NCI-H2227 (cell line): ENCODE measurements around the gene CLCN7.

Experiments used
- DNase-seq: peaks from one replicate; lab custom pipeline; 2025; ENCODE audit not compliant: unreplicated experiment; lab: John Stamatoyannopoulos, UW

CLCN7 gene

DNA sequence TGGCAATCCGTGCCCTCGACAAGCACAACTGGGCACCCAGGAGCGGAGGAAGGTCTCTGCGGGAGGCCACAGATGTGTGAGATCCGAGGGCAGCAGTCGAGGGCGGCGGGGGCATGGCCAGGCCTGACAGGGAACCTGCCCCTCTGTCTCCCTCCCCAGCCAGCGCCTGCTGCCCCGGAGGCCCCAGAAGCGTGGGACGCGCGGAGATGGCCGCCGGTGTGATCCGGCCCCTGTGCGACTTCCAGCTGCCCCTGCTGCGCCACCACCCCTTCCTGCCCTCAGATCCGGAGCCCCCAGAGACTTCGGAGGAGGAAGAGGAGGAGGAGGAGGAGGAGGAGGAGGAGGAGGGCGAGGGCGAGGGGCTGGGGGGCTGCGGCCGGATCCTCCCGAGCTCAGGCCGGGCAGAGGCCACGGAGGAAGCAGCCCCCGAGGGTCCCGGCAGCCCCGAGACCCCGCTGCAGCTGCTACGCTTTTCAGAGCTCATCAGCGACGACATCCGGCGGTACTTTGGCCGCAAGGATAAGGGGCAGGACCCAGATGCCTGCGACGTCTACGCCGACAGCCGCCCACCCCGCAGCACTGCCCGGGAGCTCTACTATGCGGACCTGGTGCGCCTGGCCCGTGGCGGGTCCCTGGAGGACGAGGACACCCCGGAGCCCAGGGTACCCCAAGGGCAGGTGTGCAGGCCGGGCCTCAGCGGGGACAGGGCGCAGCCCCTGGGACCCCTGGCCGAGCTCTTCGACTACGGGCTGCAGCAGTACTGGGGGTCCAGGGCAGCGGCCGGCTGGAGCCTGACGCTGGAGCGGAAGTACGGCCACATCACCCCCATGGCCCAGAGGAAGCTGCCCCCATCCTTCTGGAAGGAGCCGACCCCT is 42.2 kb downstream of the CLCN7 start:
- DNase-seq: no peak

DNA sequence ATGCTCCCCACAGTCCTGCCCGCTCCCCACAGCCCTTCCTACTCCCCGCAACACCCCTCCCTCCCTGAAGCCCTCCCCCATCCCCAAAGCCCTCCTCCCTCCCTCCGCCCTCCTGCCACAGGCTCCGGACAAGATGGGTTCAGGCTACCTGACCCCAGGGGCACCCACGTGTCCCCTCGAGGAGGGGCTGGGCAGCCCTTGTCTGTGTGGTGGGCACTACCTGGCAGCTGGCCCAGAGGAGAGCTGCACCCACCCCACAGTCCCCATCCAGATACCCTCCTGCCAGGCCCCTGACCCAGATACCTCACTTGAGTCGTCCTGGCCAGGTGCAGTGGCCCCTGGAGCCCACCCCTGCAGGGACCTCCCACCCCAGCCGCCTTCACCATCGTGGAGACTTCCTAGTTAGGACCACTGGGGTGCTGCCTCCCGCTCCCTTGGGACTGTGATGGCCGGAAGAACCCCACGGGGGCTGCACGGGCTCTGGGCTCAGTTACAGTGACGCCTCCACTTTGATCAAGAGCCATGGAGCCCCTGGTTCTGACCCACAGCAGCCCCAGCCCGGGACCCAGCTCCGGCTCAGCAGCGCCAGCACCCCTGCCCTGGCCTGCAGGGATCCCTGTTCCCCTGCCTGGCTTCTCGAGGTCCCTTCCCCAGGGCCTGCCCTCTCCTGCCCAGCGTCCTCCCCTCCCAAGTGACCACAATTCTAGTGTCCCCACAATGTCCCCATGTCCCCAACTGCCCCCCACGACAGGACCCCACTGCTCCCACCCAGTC is 43.1 kb downstream of the CLCN7 start:
- no peak for DNase-seq

DNA sequence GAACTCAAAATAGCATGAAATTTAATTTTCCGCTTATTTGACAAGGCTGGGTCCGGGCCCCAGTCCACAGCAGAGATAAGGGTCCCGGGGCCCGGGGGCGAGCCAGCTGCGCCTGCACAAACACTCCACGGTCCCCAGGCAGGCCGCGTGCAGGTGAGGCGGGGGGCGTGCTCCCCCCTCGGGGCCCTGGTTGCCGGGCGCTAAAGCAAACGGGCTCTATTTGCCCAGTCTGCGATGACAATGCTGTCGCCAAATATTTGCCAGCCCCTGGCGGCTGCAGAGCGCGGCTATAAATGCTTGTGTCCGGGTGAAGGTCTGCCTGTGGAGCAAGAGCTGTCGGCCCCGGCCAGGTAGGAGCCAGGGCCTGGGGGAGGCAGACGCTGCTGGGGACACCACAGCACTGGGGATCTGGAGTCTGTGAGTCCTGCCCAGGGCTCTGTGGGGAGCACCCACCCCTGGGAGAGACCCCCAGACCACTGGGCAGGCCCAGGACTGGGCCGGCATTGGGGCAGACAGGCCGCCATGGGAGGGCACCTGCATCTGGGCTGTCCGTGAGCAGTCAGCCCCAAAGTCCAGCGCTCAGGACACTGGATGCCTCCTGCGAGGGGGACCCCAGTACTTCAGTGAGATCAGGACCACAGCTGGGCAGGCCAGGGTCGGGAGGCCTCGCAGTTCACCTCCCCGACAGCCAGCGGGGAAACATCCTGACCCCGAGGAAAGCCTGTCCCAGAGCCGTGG is 43.9 kb downstream of the CLCN7 start, which contains the start of gene PERCC1:
TSS of gene PERCC1 (plus strand) at position 320 of the 738 bp plus-strand sequence. CDS start 1,516 bp downstream, outside the sequence.
- DNase-seq: peak; percentile 45

DNA sequence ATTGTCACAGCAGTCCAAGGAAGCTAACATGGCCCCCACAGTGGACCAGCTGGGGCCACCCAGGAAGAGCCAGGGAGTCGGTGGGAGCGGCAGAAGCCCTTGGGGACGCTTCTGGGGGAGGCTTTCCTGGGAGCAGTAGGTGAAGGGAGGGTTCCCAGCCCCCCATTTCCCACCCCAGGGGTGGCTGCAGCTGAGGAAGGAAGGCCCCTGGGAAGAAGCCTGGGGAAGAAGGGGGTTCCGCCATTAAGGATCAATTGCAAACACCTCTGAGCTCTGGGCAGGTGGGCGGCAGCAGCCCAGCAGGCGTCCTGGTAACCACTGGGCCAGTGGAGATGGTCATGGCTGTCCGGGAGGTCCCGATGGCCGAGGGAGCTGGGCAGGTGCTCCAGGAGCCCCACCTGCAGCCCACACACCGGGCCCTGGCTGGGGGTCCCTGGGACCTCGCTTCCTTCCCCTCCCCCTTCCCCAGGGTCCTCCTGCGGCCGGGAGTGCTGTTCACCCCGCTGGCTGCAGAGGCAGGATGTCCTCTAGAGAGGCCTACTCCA is 44.5 kb downstream of the CLCN7 start:
- DNase-seq: no peak

DNA sequence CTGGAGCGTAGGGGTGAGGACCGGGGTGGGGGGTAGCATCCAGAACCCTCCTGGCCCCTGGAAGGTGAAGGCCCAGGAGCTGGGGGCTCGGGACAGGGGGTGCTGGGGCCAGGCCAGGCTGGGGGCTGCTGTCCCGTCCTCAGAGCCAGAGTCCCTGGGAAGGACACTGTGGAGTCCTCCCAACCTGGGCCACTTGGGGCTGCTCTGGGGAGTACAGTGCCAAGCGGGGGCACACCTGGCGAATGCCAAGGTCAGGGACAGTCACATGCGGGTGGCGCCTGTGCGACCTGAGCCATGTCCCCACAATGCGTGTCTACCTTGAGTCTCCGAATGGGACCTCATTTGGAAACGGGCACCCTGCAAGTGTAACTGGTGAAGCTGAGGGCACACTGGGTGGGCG is 45.2 kb downstream of the CLCN7 start:
- DNase-seq: no peak

DNA sequence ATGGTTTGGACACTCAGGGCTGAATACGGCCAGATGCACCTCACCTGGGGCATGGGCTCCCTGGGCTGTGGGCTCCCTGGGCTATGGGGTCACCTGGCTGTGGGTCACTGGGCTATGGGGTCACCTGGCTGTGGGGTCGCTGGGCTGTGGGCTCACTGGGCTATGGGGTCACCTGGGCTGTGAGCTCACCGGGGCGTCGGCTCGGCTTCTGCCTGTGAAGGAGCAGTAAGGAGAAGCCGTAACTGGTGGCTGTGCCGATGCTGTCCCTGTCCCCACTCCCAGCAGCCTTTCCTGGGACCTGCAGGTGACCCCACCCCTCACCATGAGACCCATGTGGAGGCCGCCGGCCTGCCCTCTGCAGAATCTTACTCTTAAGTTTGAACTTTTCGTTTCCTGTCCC is 45.8 kb downstream of the CLCN7 start:
- no peak for DNase-seq

DNA sequence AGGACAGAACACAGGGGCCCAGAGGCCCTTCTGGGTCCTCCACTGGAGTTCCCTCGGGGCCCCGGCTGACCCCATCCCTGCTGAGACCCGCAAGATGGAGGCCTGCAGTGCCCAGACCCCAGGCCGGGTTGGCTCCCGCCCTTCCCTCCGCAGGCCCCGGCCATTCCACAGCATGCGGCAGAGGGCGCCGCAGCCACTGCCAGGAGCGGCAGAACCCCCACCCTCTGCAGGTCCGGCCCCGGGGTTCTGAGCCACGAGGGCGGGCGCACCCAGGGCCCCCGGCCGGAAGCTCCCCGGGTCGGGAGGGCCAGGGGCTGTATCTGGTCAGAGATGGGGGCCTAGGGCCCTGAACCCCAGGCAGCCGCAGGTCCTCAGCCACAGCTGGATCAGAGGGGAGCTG is 46.3 kb downstream of the CLCN7 start:
- no peak for DNase-seq

DNA sequence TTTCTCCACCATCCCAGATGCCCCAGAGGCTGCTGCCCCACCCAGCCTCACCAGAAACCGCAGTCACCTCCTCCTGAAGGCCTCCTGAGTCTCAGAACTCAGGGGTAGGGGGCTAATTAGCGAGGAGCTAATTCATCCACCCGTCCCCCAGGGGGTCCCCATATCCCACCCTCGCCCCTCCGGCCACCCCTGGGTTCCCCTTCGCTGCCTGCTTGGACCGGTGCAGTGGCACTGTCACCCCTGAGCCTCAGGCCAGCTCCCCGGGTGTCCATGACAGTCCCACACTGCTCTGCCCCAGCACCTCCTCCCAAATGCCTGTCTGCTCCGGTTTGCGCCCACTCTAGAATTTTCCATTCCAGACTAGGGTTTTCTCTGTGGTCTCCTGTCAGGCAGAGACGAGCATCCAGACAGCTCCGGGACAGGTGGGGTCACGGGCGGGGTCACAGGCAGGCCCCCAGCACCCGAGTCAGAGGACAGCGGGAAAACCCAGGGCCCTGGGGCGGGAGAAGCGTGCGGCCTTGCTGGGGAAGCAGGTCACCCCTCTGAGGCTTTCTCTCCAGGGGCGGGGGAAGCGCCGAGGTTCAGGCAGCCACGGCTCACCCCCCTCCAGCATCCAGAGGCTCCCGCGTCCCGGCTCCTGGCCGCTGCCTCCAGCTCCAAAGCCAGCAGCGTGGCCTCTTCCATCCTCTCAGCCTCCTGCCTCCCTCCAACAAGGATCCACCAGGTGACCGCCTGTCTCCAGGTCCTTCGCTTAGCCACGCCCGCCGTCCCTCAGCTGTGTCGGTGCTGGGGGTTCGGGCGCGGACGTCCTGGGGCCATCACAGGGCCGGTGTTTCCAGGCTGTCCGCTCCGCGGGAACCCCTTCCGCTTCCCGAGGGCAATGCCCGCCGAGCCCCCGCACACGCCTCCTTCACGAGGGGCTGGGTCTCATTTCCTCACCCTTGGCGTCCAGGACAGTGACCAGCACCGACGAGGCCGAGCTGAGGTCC is 47.1 kb downstream of the CLCN7 start:
- DNase-seq: no peak

DNA sequence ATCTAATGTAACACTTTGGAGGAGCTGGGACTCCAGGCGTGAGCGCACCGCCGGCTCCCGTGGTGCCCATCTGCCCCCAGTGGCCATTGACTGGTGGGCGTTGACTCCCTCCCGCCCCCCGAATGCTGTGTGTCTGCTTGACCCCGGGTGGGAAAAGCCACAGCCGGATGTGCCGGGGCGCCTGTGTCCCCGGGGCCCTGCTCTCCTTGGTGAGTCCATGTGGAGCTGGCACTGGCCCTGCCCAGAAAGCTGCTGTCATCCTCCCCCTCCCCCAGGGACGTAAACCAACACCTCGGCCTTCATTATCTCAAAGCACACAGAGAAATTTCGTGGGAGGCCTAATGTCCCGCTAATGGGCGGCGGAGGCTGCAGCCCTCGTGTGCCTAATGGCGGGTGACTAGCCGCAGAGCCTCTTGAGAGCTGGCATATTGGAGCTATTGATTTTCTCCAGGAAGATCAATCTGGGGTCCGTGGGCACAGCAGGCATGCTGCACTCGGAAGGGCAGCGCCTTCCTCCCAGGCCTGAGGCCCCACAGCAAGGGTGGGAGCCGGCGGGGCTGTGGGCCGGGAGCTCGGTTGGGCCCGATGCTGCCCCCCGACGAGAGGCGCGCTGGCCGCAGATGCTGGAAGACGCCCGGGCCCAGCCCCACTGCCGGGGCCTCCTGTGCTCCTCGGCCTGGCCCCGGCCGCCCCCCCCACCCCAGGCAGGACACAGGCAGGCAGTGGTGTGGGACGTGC is 47.9 kb downstream of the CLCN7 start:
- peak; percentile 35 for DNase-seq

DNA sequence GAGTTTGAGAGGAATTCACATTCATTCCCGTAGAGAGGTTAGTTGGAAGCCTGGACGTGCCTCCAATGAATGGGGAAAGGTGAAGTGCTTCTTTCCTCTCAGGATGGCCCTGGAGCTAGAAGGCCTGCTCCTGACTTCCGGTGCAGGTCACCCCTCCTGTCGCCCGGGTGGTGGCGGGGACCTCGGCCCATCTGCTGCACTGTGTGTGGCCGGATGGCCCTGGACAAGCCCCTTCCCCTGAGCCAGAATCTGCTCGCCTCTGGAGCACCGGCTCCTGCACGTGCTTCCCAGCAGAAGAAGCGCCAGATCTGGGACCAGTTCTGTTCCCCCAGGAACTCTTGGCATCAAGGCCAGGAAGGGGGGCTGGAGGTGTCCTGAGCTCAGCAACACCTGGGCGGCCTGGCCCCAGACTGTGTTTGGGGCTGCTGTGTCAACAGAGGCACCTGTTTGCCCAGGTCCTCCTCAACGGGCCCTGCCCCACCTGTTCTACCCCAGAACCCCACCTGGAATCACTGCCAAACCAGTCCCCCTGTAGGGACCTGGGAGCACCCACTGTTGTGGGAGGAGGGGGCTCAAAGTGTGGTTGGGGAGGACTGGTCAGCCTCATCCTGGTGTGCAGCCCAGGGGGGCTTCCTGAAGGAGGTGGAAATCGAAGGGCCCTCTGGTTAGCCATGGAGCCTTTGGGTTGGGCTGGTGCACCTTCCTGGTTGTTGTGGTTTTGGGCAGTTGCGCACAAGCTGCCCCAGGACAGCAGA is 49.0 kb downstream of the CLCN7 start:
- DNase-seq: no peak

DNA sequence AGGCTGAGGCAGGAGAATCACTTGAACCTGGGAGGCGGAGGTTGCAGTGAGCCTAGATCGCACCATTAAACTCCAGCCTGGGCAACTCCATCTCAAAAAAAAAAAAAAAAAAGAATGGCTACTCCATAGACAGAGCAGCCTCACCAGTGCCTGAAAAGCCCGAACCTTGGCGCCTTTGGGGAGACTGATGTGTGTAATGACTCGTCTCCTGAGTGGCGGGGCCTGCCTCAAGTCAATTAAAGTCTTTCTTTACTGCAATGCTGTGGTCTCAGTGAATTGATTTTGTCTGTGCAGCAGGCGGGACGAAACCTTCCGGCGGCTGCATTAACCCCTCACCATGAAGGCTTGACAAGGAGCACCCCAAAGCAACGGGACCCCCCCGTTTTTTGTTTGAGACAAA is 50.8 kb downstream of the CLCN7 start:
- no peak for DNase-seq

DNA sequence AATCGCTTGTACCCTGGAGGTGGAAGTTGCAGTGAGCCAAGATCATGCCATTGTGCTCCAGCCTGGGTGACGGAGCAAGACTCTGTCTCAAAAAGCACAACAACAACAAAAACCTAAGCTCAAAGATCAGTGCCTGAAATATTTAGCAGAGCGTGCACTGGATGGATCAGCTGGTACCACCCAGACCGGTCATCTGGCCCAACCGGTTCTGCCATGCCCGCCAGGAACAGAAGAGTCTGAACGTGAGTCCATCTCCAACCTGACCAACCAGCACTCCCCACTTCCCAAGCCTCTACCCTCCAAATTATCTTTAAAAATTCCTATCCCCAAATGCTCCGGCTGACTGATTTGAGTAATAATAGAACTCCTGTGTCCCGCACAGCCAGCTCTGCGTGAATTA is 52.8 kb downstream of the CLCN7 start:
- no peak for DNase-seq

DNA sequence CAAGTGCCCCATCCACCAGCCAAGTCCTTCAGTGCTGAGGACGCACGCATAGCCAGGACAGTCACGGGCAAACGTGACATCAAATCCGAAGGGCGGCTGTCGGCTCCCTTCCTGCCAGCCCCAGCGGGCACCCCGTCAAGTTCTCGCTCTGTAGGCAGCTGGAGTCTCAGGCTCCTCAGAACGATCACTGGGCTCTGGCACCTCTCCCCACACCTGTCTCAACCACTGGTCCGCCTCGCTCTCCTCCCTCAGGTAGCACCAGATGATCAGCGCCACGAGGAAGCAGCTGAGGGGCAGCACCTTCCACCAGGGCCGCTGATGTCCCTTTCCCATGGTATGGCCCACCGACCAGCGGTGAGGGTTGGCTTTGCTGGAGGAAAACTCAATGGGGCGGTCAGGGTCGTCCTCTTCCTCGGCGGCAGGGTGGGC is 54.7 kb downstream of the CLCN7 start:
- peak; percentile 43 for DNase-seq

DNA sequence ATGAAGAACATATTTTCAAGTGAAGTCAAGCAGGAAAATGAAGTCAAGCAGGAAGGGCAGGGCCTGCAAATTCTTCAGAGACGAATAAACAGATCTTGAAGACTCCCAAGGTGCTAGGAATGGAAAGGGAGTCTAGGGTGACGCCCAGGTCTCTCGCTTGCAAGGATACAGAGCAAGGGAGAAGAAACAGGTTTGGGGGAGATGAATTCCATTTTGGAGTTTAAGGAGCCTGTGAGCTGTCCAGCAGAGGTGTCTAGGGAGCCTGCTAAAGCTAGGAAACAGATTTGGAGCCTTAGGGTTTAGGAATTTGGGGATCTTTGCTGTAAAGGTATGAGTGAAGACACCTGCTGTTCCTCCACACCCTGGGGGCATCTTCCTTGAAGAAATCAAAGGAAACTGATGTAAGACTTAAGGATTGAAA is 58.3 kb downstream of the CLCN7 start:
- no peak for DNase-seq

DNA sequence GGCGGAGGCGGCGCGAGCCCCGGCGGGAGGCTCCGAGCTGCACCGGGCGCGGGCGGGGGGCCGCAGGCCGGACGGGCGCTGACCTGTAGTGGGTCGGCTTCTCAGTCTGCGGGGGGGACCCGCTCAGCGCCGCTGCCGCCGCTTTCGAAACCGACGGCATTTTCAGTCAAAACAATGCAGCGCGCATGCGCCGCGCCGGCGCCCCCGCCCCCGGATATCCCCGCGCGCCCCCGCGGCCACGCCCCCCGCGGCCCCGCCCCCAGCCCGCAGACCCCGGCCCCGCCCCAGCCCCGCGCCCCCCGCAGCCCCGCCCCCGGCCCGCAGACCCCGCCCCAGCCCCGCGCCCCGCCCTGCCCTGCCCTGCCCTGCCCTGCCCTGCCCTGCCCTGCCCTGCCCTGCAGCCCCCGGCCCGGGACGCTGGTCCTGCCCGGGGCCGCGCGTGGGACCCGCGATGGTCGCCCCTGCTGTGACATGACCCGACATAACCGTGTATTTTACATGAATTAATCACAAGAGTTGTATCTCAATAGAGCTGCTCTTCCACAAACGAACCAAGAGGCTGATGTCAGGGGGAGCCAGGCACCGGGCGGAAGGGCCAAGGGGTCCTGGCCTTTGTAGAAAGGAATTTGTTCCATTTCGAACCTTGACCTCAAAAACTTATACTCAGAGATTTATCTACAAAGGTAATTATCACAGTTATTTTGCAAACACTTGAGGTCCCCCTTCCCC is 60.1 kb downstream of the CLCN7 start, which contains the start of gene UNKL:
TSS of gene UNKL (minus strand) at position 173 of the 729 bp plus-strand sequence. CDS start at position 160, 13 bp downstream.
- peak; percentile 80 for DNase-seq

DNA sequence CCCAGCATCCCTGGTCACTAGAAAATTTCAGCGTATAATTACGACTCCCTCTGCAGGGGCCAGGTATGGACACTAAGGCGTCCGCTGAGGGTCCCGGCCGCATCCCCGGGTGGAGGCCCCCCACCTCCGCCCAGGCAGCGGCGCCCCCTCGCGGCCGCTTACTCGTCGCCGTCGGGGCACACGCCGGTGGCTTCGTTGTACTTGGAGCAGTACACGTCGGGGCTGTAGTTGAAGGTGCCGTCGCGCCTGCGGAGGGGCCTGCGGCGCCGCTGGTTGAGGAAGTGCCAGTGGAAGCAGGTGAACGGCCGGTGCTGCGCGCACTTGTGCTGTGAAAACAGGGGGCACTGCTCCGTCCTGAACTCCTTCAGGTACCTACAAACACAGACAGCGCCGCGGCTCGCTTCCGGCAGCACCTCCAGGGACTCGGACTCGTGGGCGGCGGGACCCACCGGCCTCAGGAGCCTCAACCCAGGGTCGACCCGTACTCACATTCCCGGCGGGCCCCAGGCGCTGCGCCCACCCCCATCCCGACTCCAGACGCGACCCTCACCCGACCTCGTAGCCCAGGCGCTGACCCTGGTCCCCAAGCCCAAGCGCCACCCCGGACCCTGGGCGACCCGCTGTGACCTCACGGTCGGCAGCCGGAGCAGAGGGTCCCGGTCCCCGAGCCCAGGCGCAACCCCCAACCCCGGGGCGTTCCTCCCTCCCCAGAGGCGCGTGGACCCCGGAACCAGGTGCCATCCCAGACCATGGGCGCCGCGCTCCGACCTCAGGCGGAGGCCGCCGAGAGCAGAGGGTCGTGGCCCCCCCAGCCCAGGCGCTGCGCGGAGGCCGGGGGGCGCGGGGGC is 60.9 kb downstream of the CLCN7 start:
- DNase-seq: peak; percentile 78

DNA sequence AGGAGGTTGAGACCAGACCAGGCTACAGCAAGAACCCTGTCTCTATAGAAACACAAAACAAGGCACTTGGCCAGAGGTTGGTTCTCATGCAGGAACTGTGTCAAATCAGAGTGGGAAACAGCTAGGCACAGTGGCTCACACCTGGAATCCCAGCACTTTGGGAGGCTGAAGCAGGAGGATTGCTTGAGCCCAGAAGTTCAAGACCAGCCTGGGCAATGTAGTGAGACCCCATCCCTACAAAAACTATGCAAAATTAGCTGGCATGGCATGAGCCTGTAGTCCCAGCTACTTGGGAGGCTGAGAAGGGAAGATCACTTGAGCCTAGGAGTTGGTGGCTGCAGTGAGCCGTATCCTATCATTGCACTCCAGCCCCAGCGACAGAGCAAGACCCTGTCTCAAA is 62.0 kb downstream of the CLCN7 start:
- DNase-seq: no peak
